ENCODE data around the gene KRT23.
A peak's percentile ranks its signal among the peaks of the same experiment; 100 is the strongest.

Gene KRT23

GRCh38 chr17:40915199-40915661, 22.2 kb downstream of the KRT23 start:
- no peak for DNase-seq (ENCODE audit: low read depth)

GRCh38 chr17:40914075-40914855, 23.2 kb downstream of the KRT23 start:
- TF ChIP-seq CTCF (IDR thresholded peaks at IDR 0.05; ENCODE audit: low read depth, low read length, missing control alignments): no peak
- DNase-seq (ENCODE audit: low read depth): no peak
- no peak overlapping the region for H3K4me3 ChIP-seq (ENCODE audit: low read depth, low read length)

More at GRCh38 chr17:40915199-40915661, 22.2 kb downstream of the KRT23 start:
- H3K4me3 ChIP-seq (ENCODE audit: low read depth, low read length): no peak overlapping the region
- no peak for TF ChIP-seq CTCF (IDR thresholded peaks at IDR 0.05; ENCODE audit: low read depth, low read length, missing control alignments)

GRCh38 chr17:40912486-40913210, 24.8 kb downstream of the KRT23 start:
- TF ChIP-seq CTCF (IDR thresholded peaks at IDR 0.05; ENCODE audit: low read depth, low read length, missing control alignments): no peak
- DNase-seq (ENCODE audit: low read depth): no peak
- no peak overlapping the region for H3K4me3 ChIP-seq (ENCODE audit: low read depth, low read length)

- H3K4me3 ChIP-seq (ENCODE audit: low read depth, low read length): no peak overlapping the region
- no peak for TF ChIP-seq CTCF (IDR thresholded peaks at IDR 0.05; ENCODE audit: low read depth, low read length, missing control alignments)
- DNase-seq (ENCODE audit: low read depth): no peak
These were observed 27.0 kb downstream of the KRT23 start for GRCh38 chr17:40910441-40910841.

- no peak overlapping the region for H3K4me3 ChIP-seq (ENCODE audit: low read depth, low read length)
- no peak for DNase-seq (ENCODE audit: low read depth)
- no peak for TF ChIP-seq CTCF (IDR thresholded peaks at IDR 0.05; ENCODE audit: low read depth, low read length, missing control alignments)
These were observed 27.7 kb downstream of the KRT23 start for GRCh38 chr17:40909755-40910154.

- peak; percentile 16 for DNase-seq (ENCODE audit: low read depth)
- peak; percentile 71 for TF ChIP-seq CTCF (IDR thresholded peaks at IDR 0.05; ENCODE audit: low read depth, low read length, missing control alignments)
- no peak overlapping the region for H3K4me3 ChIP-seq (ENCODE audit: low read depth, low read length)
These were observed 28.1 kb downstream of the KRT23 start for GRCh38 chr17:40909351-40909750.
